Measurements from ENCODE around the gene C2orf76. TPM values are rescaled to one million over a fixed set of nuclear protein-coding genes. Genes with fewer than 3 reads are reported as not detected.
A peak's percentile ranks its signal among the peaks of the same experiment; 100 is the strongest.

C2orf76 gene
- total RNA-seq, 2 donors from 2014 or later = 15.8 to 16.2 TPM

- Histone ChIP-seq H3K36me3 (peaks cover 0 to 10% of the 10 kb centered on the region in 2 donors), H3K4me3 (no peak overlapping the region), H3K9me3 (no peaks in the 10 kb centered on the region), H3K4me1 (replicated peaks) (peaks cover 5% of the 10 kb centered on the region), H3K27ac (no peak overlapping the region), H3K27me3 (replicated peaks; ENCODE audit: insufficient read depth) (no peaks in the 10 kb centered on the region)
- DNase-seq (ENCODE audit: low spot score) = no peak
- intact Hi-C loops (cut with DNase I) = no loop called here
- TF ChIP-seq POLR2A (IDR thresholded peaks at IDR 0.05) (no peak), POLR2AphosphoS5 (IDR thresholded peaks at IDR 0.05) (no peak), CTCF (IDR thresholded peaks at IDR 0.05) (no peak)
- WGBS = 96% methylated on average over 7 of the region's 7 CpGs
Measured at GRCh38 chr2:119372778-119373568, 6.3 kb upstream of the C2orf76 start.

DNA sequence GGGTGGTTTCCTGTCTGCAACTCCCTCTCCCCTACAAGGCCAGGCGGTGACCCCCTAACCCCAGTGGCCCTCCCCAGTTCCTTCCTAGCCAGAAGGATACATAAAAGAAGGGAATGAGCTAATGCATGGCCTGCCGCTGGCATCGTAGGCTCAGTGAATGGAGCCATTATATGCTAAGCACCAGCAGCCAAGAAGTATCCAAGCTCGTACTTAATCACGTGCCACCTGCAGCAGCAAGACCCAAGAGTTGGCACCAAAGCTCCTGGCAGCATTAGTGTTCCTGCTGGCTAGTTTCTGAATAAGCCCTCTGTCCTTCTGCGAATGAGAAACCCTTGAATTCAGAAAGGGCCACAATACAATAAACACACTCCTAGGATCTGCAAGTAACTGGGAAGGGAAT lies 4.5 kb upstream of the C2orf76 start:
- peak overlapping the region in 1 of 2 donors; percentile 11 for H3K27ac ChIP-seq
- DNase-seq (ENCODE audit: low spot score) = no peak

DNA sequence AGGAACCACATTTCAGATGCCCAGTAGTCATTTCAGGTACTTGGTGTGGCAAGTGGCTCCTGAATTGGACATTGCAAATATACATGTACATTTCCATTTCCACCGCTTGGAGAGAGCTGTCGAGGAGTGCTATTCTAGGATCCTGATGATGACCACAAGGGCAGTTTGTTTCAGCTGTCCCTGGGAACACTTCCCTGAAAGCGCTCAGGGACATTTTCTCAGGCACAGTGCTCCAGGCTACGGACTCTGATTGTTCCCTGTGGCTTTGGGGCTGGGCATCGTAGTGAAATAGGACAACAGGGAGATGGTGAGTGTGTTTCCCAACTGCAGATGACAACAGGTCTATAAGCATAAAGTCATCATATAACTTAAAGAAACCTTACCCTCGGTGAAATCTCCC lies 3.2 kb upstream of the C2orf76 start:
- H3K9me3 ChIP-seq = no peaks in the 10 kb centered on the region
- H3K4me1 ChIP-seq (replicated peaks) = peaks cover 9% of the 10 kb centered on the region
- intact Hi-C loops (cut with DNase I) = no loop called here
- DNase-seq (ENCODE audit: low spot score) = no peak
- H3K27ac ChIP-seq = no peak overlapping the region
- WGBS = 84% methylated on average over 6 of the region's 6 CpGs
- H3K4me3 ChIP-seq = no peak overlapping the region
- peaks cover 0 to 10% of the 10 kb centered on the region in 2 donors for H3K36me3 ChIP-seq
- no peaks in the 10 kb centered on the region for H3K27me3 ChIP-seq (replicated peaks; ENCODE audit: insufficient read depth)
- TF ChIP-seq POLR2A (IDR thresholded peaks at IDR 0.05) (no peak), CTCF (IDR thresholded peaks at IDR 0.05) (no peak), POLR2AphosphoS5 (IDR thresholded peaks at IDR 0.05) (no peak)

More for the DNA sequence above, 4.5 kb upstream of the C2orf76 start:
- H3K27me3 ChIP-seq (replicated peaks; ENCODE audit: insufficient read depth) = no peaks in the 10 kb centered on the region
- no peak overlapping the region for H3K4me3 ChIP-seq
- WGBS = 60% methylated on average over 6 of the region's 6 CpGs
- no peaks in the 10 kb centered on the region for H3K9me3 ChIP-seq
- TF ChIP-seq CTCF (IDR thresholded peaks at IDR 0.05) = no peak
- no peak for TF ChIP-seq POLR2A (IDR thresholded peaks at IDR 0.05)
- TF ChIP-seq POLR2AphosphoS5 (IDR thresholded peaks at IDR 0.05) = no peak
- H3K36me3 ChIP-seq = peaks cover 0 to 10% of the 10 kb centered on the region in 2 donors
- intact Hi-C loops (cut with DNase I) = no loop called here
- peaks cover 9% of the 10 kb centered on the region for H3K4me1 ChIP-seq (replicated peaks)

DNA sequence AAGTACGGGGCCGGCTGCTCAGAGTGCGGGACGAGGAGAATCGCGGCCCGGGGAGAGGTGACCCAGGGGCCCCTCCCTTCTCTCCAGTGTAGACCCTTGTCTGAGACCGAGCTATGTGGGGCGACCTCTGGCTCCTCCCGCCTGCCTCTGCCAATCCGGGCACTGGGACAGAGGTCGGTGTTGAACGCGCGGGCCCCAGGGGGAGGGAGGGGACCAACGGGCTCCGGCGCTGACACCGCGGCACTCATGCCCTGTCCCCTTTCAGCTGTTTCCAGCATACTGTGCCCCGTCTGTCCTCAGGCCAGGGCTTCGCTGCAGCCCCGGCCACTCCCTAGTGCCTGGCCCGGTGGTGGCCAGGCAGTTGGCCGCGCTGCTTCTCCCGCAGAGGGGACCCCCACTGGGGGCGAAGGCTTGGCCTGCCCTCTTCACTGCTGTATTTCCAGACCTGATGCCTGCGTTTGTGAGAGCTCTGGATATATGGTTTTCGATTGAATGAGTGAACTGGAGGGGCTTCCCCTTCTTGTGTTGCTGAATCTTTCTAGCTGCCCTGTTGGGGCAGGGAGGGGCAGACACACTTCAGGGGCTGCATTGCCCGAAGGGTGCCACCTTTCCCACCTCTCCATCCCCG lies 952 bp upstream of the C2orf76 start:
- WGBS = 6% methylated on average over 31 of the region's 32 CpGs
- H3K4me3 ChIP-seq = peak overlapping the region; percentile 55 to 72
- no peaks in the 10 kb centered on the region for H3K9me3 ChIP-seq
- TF ChIP-seq POLR2A (IDR thresholded peaks at IDR 0.05) (no peak), CTCF (IDR thresholded peaks at IDR 0.05) (no peak), POLR2AphosphoS5 (IDR thresholded peaks at IDR 0.05) (no peak)
- peak overlapping the region; percentile 92 to 94 for H3K27ac ChIP-seq
- intact Hi-C loops (cut with DNase I) = no loop called here
- H3K36me3 ChIP-seq = peaks cover 0 to 10% of the 10 kb centered on the region in 2 donors
- H3K27me3 ChIP-seq (replicated peaks; ENCODE audit: insufficient read depth) = no peaks in the 10 kb centered on the region
- DNase-seq (ENCODE audit: low spot score) = peak; percentile 51
- H3K4me1 ChIP-seq (replicated peaks) = peaks cover 9% of the 10 kb centered on the region

All from prostate gland (tissue), 2 donors.